ENCODE data around the gene AXDND1.
"Not testable (repeated sequence)": the region's sequence is repeated elsewhere in the genome, so short reads cannot be mapped to it uniquely, and the experiment has no call there.

GRCh38 chr1:179459606-179460206 lies 93.9 kb downstream of the AXDND1 start:
- not testable (repeated sequence) for TF ChIP-seq POLR2A, CTCF (IDR thresholded peaks at IDR 0.05)

All from adrenal gland (tissue), 5 donors.